IPS-20b (cell line): ENCODE data around the gene MYO18B.

Experiments used
- H3K27ac ChIP-seq: one replicate; pipeline ENCODE4 v1.5.1; 2013; ENCODE audit warnings: low read length
- H3K27me3 ChIP-seq: 2 replicates; pipeline ENCODE4 v1.6.1; 2013; ENCODE audit warnings: mild to moderate bottlenecking, low read length, inconsistent platforms; ENCODE audit not compliant: insufficient read depth
- H3K36me3 ChIP-seq: 2 replicates; pipeline ENCODE4 v1.6.1; 2013; ENCODE audit warnings: low read depth, mild to moderate bottlenecking, inconsistent platforms, low read length, moderate library complexity; ENCODE audit not compliant: insufficient read depth
- H3K4me1 ChIP-seq: 2 replicates; pipeline ENCODE4 v1.6.1; 2013; ENCODE audit warnings: mild to moderate bottlenecking, control low read depth, inconsistent platforms, low read length, moderate library complexity; ENCODE audit not compliant: insufficient read depth
- H3K4me3 ChIP-seq: 2 replicates; pipeline ENCODE4 v1.5.1; 2013; ENCODE audit warnings: mild to moderate bottlenecking, low read length, inconsistent platforms
- H3K9ac ChIP-seq: 2 replicates; pipeline ENCODE4 v1.6.1; 2013; ENCODE audit warnings: low read depth, mild to moderate bottlenecking, inconsistent platforms, low read length, moderate library complexity
- H3K9me3 ChIP-seq: 2 replicates; pipeline ENCODE4 v1.6.1; 2013; ENCODE audit warnings: mild to moderate bottlenecking, low read depth, low read length, inconsistent platforms; ENCODE audit not compliant: insufficient read depth

MYO18B gene

DNA sequence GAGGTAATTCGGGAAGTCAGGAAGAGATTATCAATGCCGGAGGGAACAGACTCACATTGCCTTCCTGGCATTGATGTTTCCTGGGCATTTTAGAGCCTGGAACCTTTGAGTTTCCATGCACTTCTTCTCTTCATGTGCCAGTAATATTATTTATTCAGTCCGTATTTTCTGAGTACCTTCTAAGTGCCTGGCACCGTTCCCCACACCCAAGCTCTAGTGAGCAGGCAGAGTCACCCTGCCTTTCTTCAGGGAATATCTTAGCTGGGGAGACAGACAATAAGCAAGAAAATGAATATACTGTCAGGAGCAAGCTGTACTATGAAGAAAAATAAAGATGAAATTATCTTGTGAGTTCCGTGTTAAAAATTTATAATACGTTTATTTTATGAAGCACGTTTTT is 291.1 kb downstream of the MYO18B start:
- H3K9me3 ChIP-seq, result peaks cover 11% of the 10 kb centered on the region
- H3K4me1 ChIP-seq, result no peaks in the 10 kb centered on the region
- no peaks in the 10 kb centered on the region for H3K27me3 ChIP-seq
- no peak overlapping the region for H3K4me3 ChIP-seq
- H3K36me3 ChIP-seq, result no peaks in the 10 kb centered on the region
- H3K9ac ChIP-seq, result no peak overlapping the region
- H3K27ac ChIP-seq, result no peak overlapping the region

- no peaks in the 10 kb centered on the region for H3K36me3 ChIP-seq
- no peak overlapping the region for H3K4me3 ChIP-seq
- H3K9me3 ChIP-seq, result peaks cover 11% of the 10 kb centered on the region
- H3K27me3 ChIP-seq, result no peaks in the 10 kb centered on the region
- H3K4me1 ChIP-seq, result no peaks in the 10 kb centered on the region
- H3K27ac ChIP-seq, result no peak overlapping the region
- H3K9ac ChIP-seq, result no peak overlapping the region
Observed at GRCh38 chr22:26033586-26033985, 291.6 kb downstream of the MYO18B start.

- no peaks in the 10 kb centered on the region for H3K27me3 ChIP-seq
- no peaks in the 10 kb centered on the region for H3K4me1 ChIP-seq
- no peak overlapping the region for H3K27ac ChIP-seq
- H3K4me3 ChIP-seq, result no peak overlapping the region
- H3K36me3 ChIP-seq, result no peaks in the 10 kb centered on the region
- H3K9me3 ChIP-seq, result peaks cover 11% of the 10 kb centered on the region
- H3K9ac ChIP-seq, result no peak overlapping the region
Observed at GRCh38 chr22:26035523-26035922, 293.5 kb downstream of the MYO18B start.

DNA sequence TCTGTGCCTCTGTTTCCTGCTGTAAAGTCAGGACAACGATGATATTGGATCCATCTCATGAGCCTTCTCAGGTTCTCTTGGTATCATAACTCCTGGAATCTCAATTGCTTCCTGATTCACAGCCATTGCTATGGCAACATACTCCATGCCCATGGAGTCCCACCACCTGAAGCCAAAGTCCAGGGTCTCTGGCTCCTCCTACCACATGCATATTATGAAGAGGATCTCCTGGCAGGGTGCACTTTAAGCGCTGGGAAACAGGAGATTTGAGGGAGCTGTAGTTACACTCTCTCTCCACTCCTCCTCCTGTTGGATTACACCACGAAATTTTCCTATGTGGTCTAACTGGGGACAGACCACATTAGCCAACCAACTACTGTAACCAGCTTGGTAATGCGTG is 296.4 kb downstream of the MYO18B start:
- no peaks in the 10 kb centered on the region for H3K27me3 ChIP-seq
- no peak overlapping the region for H3K4me3 ChIP-seq
- H3K4me1 ChIP-seq, result no peaks in the 10 kb centered on the region
- no peak overlapping the region for H3K9ac ChIP-seq
- peaks cover 11% of the 10 kb centered on the region for H3K9me3 ChIP-seq
- no peak overlapping the region for H3K27ac ChIP-seq
- H3K36me3 ChIP-seq, result no peaks in the 10 kb centered on the region

- Histone ChIP-seq H3K9ac (no peak overlapping the region), H3K36me3 (no peaks in the 10 kb centered on the region), H3K4me1 (no peaks in the 10 kb centered on the region), H3K4me3 (no peak overlapping the region), H3K27ac (no peak overlapping the region), H3K9me3 (no peaks in the 10 kb centered on the region), H3K27me3 (peaks cover 3% of the 10 kb centered on the region; the same call in 1 of the 2 replicates)
Observed at GRCh38 chr22:26041931-26042330, 299.9 kb downstream of the MYO18B start.

GRCh38 chr22:26043031-26043430 is 301.0 kb downstream of the MYO18B start:
- H3K9ac ChIP-seq, result no peak overlapping the region
- no peaks in the 10 kb centered on the region for H3K9me3 ChIP-seq
- H3K4me3 ChIP-seq, result no peak overlapping the region
- H3K36me3 ChIP-seq, result no peaks in the 10 kb centered on the region
- H3K27me3 ChIP-seq, result peaks cover 3% of the 10 kb centered on the region; the same call in 1 of the 2 replicates
- no peaks in the 10 kb centered on the region for H3K4me1 ChIP-seq
- no peak overlapping the region for H3K27ac ChIP-seq

DNA sequence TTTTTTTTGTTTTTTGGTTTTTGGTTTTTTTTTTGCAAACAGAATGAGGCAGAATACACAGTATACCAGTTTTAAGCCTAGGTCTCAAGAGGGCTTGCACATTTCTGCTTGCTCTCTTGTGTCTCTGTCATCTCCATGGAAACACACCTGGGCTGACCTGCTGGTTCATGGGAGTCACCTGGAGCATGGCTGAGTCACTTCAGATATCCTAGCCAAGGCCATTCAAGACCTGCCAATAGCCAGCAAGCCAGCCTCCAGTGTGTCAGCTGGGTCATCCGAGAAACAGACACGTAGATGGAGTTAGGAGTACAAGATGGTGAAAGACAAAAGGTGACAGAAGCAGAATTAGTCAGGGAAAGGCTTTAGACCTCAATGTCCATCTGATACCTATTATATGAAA is 303.1 kb downstream of the MYO18B start:
- peaks cover 3% of the 10 kb centered on the region; the same call in 1 of the 2 replicates for H3K27me3 ChIP-seq
- H3K9me3 ChIP-seq, result no peaks in the 10 kb centered on the region
- no peak overlapping the region for H3K9ac ChIP-seq
- no peaks in the 10 kb centered on the region for H3K36me3 ChIP-seq
- no peak overlapping the region for H3K27ac ChIP-seq
- no peaks in the 10 kb centered on the region for H3K4me1 ChIP-seq
- H3K4me3 ChIP-seq, result no peak overlapping the region

DNA sequence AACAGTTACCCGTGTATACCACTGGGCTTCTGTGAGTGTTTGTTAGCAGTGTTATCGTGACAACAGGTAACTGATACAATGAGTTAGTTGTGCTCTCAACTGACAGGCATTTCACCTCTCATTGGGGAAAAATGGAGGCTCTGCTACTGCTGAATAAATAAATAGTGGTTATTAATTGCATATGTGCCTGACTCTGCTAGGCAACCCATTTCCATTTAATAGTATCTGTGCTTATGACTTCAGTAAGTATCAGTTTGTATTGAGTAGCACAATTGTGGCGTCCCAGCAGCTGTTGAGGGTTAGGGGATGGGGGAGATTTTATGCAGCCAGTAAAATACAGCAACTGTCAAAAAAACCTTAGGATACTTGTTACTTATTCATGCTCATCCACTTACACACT is 303.9 kb downstream of the MYO18B start:
- Histone ChIP-seq H3K27ac (no peak overlapping the region), H3K27me3 (peaks cover 3% of the 10 kb centered on the region; the same call in 1 of the 2 replicates), H3K9me3 (no peaks in the 10 kb centered on the region), H3K4me1 (no peaks in the 10 kb centered on the region), H3K9ac (no peak overlapping the region), H3K4me3 (no peak overlapping the region), H3K36me3 (no peaks in the 10 kb centered on the region)

DNA sequence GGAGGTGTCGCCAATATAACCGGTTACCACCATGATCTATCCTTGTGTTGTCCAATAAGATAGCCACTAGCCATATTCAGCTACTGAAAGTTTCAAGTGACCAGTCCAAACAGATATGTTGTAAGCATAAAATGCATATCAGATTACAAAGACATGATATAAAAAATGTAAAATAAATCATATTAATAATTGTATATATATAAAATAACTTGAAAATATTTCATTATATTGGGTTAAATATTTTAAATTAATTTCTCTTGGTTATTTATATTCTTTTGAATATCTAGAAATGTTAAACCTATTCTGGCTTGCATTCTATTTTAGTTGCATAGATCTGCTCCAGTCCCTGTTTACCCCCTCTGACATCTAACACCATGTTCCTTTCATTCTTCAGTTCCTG is 305.5 kb downstream of the MYO18B start:
- H3K9ac ChIP-seq, result no peak overlapping the region
- no peak overlapping the region for H3K4me3 ChIP-seq
- no peaks in the 10 kb centered on the region for H3K36me3 ChIP-seq
- no peaks in the 10 kb centered on the region for H3K4me1 ChIP-seq
- H3K27me3 ChIP-seq, result peaks cover 3% of the 10 kb centered on the region; the same call in 1 of the 2 replicates
- H3K27ac ChIP-seq, result no peak overlapping the region
- H3K9me3 ChIP-seq, result no peaks in the 10 kb centered on the region

DNA sequence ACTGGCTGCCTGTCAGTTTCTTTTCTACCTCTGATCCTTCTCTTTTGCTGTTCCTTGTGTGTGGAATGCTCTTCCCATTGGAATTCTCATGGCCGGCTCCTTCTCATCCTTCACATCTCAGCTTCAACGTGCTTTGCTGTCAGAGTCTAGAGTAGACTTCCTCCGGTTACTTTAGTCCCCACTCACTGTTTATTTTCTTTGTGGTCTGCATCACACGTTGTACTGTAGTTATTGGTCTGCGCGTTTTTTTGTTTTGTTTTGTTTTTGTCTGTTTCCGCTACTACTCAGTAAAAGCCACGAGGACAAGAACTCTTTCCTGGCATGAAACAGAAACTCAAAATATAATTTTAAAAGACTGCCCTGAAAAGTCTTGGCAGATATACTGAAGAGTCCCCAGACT is 305.9 kb downstream of the MYO18B start:
- H3K4me1 ChIP-seq, result no peaks in the 10 kb centered on the region

DNA sequence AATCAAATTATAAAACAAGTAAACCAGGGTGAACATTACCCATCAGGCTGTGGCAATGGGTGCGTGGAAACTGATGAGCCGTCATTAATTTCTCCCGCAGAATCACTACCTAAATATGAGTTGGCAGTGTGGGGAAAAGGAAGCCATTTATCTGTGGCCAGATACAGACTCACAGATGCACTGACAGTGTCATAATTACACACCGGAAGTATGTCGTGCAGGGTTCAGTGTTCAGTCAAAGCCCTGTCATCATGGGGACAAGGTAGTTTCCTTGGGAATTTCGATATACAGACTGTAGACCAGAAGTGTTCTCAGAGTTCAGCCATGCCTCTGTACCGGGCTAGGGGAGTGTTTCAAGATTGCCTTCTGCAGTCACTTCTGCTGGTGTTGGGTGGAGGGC is 308.1 kb downstream of the MYO18B start:
- Histone ChIP-seq H3K27me3 (peaks cover 3% of the 10 kb centered on the region; the same call in 1 of the 2 replicates), H3K27ac (no peak overlapping the region), H3K4me3 (no peak overlapping the region), H3K9ac (no peak overlapping the region), H3K36me3 (no peaks in the 10 kb centered on the region), H3K9me3 (no peaks in the 10 kb centered on the region), H3K4me1 (peaks cover 16% of the 10 kb centered on the region; the same call in 1 of the 2 replicates)

More for the DNA sequence above, 305.9 kb downstream of the MYO18B start:
- H3K27me3 ChIP-seq, result peaks cover 3% of the 10 kb centered on the region; the same call in 1 of the 2 replicates
- no peaks in the 10 kb centered on the region for H3K9me3 ChIP-seq
- no peak overlapping the region for H3K9ac ChIP-seq
- H3K4me3 ChIP-seq, result no peak overlapping the region
- no peak overlapping the region for H3K27ac ChIP-seq
- H3K36me3 ChIP-seq, result no peaks in the 10 kb centered on the region

GRCh38 chr22:26053737-26054316 is 311.8 kb downstream of the MYO18B start:
- H3K4me1 ChIP-seq, result peaks cover 23% of the 10 kb centered on the region; the same call in 1 of the 2 replicates
- no peak overlapping the region for H3K27ac ChIP-seq
- no peaks in the 10 kb centered on the region for H3K27me3 ChIP-seq
- H3K36me3 ChIP-seq, result no peaks in the 10 kb centered on the region
- H3K9ac ChIP-seq, result no peak overlapping the region
- H3K9me3 ChIP-seq, result no peaks in the 10 kb centered on the region
- H3K4me3 ChIP-seq, result no peak overlapping the region
